Nucleus accumbens (tissue), 56 donors: ENCODE data around the gene OTC.
A peak's percentile ranks its signal among the peaks of the same experiment; 100 is the strongest.

ENCODE experiments used
- DNase-seq, 56 donors: peaks; one replicate each; lab custom pipeline; 2025; lab: John Stamatoyannopoulos, UW

Gene OTC

GRCh38 chrX:38352362-38352761 lies at the start of gene OTC:
OTC (plus strand) TSS chrX:38352604; CDS start chrX:38352697, 93 bp downstream.
- no peak for DNase-seq

DNA sequence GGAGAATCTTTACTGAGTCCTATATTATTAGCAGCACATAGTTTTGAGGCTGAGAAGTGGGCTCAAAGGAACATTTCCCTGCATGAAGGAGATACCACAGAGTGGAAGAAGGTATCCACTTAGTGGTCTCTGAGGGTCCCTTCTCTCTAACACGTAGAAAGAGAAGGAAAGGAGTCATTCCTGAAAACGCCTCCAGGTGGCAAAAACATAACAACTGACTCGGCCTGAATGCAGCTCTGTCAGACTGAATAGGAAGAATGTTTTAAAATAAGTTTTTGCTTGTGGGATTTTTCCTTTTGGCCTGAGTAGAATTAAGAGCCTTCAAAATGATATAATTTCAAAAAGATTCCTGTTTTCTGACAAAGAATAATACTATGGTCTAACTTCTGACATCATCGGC lies 48.4 kb upstream of the OTC start:
- DNase-seq = no peak

- no peak for DNase-seq
Measured at GRCh38 chrX:38305971-38306370, 46.4 kb upstream of the OTC start.

GRCh38 chrX:38311743-38312142 lies 40.7 kb upstream of the OTC start:
- no peak for DNase-seq

DNA sequence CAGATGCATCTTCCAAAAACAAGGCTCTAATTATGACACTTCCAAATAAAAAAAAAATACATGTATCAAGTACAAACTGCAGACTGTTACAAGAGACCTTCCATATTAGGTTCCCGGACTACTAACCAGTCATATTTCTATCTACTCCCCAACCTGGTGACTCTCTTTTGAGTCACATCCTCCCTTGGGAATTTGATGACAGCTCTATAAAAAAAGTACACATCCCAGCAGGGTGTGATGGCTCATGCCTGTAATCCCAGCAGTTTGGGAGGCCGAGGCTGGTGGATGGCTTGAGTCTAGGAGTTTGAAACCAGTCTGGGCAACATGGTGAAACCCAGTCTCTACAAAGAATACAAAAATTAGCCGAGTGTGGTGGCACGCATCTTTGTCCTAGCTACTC lies 40.0 kb upstream of the OTC start:
- no peak for DNase-seq

DNA sequence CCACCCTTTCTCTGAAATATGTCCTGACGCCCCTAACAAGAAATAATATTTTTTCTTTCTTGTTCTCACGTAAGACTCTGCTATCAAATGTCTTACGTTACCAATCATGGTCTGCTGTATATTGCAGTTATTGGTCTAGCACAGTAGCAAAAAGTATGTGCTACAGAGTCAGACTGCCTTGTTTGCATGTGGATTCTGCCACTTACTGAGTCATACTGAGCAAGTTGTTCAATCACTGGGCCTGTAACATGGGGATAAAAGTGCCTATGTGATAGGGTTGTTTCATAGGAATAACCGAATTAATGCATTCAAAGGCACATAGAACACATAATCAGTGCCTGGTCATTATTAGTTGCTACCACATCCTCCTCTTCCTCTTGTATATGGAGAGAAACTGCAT lies 39.2 kb upstream of the OTC start:
- DNase-seq = no peak

DNA sequence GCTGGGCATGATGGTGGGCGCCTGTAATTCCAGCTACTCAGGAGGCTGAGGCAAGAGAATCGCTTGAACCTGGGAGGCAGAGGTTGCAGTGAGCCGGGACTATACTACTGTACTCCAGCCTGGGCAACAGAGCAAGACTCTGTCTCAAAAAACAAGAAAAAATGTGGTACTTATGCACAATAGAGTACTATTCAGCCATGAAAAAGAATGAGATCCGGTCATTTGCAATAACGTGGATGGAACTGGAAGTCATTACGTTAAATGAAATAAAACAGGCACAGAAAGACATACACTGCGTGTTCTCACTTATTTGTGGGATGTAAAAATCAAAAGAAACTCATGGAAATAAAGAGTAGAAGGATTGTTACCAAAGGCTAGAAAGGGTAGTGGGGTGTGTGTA lies 37.2 kb upstream of the OTC start:
- no peak for DNase-seq

DNA sequence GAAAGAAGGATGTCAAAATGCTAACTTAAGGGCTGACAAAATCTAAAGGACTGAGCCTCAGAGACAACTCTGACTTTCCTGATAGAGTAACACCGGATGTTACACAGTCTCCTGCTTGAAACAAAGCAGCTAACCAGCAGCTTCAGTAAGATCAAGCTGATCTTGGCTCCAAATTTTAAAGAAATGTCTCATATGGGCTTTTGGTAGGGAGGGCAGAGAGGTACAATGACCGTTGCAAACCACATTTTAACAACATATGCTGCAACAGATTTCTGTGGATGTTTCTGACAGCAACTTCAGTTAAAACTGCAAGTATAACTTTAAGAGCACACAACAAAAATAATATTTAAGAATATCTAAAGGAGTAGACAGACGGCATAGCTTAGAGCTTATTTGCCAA lies 34.2 kb upstream of the OTC start:
- no peak for DNase-seq

DNA sequence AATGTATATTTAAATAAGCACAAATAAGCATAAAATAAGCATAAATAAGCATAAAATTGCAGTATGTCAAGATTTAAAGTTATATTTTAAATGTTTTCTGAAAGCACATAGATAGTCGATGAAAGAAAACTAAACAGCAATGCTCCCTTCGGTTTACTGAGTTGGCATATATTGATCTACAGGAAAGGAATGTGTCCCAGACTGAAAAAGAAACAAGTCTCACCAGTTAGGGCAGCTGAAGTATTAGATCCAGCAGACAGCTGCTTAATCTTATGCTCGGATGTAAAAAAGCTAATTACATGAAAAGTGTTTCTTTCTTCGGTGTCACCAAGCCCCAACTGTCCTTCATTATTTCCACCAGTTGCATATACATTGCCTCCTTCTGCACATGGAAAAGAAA lies 33.8 kb upstream of the OTC start:
- no peak for DNase-seq

GRCh38 chrX:38320819-38321218 lies 31.6 kb upstream of the OTC start:
- DNase-seq = no peak

GRCh38 chrX:38326086-38326485 lies 26.3 kb upstream of the OTC start:
- DNase-seq = no peak

DNA sequence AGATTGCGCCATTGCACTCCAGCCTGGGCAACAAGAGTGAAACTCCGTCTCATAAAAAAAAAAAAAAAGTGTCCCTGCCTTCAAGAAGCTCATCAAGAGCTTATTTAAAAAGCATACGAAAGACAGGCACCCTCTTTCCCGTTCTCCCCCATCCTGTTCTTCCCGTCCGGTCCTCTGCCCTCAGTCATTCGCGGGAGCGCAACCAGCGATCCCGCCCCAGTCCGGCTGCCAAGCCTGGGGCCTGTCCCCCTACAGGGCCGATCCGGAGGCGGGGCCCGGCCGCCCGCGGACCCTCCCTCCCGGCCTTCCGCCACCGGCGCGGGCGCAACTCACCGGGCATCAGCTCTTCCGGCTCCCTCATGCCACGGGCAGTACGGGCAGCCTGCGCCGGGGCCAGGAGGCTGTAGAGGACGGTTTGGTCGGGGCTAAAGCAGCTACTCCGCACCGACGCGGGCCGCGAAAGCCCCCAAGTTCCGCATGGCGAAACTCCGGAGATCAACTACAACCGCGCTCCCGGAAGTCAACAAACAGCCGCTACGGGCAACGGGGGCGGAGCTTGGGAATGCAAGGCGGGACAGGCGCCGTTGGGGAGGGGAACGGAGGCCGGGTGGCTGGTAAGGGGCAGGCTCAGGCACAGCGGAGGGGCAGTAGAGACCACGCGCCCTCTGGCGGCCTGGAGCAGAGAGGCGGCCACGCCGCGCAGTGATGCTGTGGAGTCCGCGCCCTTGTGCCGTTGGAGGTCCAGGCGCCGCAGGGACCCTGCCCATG lies 25.2 kb upstream of the OTC start, which contains the start of gene RPGR:
Gene RPGR, minus strand, starts transcription at position 503 of the 768 bp plus-strand sequence. Its CDS starts 142 bp downstream, at position 361.
- peak; percentile 2 to 94 (median 82) for DNase-seq

DNA sequence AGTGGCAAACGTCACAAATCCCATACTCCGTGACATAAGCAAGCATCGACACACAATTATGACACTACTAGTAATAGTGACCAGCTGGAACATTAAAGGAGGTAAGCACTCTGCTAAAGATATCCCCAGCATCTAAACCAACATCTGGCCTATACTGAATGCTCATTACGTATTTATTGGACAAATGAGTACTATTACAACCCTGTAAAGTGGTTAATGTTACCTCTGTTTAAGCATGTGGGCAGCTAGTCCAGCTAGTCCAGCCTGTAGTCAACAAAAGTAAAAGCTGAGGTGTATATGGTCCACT lies 24.7 kb upstream of the OTC start:
- DNase-seq = no peak

GRCh38 chrX:38332505-38332904 lies 19.9 kb upstream of the OTC start:
- no peak for DNase-seq

DNA sequence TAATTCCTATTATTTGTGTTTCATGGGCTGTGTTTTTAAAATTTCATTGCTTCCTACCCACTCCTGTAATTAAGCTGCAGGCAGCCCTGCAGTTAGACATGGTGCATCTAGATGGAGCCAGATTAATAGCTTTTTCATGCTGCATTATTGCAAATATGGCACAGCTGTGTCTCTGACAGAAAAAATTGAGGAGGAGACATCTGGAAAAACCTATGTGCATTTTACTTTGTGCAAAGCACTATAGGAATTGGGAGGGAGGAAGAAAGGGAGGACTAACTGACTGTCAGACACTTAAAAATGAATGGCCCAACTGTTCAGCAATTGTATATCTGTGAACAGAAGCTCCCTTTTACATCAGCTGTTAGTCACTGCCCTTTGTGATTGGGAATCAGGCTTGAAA lies 17.0 kb upstream of the OTC start:
- peak in 6 of 56 donors; percentile 0 to 5 (median 0) for DNase-seq

DNA sequence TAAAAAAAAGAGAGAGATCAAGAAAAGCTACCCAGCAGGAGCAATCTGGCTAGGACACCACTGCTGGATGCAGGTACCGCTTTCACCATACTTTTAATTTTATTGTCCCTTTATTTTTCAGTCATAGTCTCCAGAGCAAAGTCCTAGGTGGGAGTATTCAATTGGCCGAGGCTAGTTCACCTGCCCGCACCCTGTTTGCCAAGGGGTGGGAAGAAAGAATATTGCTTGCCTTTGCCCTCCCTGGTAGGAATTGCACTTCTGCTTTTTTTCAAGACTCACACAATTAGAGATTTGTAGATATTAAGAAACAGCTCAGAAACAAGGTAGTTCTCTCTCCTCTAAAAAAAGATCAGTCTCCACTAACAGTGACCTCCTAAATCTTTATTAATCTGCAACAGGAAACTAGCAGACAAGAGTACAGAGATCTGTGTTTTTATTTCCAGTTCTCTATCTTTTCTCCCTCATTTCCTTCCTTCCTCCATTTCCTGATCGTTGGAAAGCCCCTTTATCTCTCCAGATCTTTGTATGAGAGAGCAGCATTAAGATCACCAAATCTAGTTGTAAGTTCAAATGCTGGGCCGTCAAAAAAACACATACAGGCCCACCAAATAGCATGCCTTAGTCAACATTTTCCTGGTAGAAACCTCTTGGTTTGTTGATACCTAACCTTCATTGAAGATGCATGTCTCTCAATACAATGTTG lies 15.7 kb upstream of the OTC start:
- no peak for DNase-seq

DNA sequence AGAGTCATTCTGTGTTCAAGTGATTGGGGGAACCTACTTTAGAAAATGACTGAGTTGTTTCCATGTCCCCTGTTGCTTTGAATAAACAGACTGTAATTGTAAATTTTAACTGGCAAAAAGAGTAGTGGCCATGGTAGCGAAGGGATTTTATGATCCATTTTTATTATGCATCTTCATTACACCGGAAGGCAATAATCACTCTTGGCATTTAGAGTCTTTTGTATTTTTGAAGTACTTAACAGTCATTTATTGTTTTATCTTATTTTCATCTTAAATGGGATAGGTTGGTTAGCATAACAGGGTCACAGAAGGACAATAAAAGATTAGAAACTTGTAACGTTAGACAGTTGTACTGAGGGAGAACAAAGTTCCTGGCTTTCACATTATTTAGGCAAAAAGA lies 11.0 kb upstream of the OTC start:
- DNase-seq = no peak

- DNase-seq = no peak
Measured at GRCh38 chrX:38342853-38343778, 9.3 kb upstream of the OTC start.

DNA sequence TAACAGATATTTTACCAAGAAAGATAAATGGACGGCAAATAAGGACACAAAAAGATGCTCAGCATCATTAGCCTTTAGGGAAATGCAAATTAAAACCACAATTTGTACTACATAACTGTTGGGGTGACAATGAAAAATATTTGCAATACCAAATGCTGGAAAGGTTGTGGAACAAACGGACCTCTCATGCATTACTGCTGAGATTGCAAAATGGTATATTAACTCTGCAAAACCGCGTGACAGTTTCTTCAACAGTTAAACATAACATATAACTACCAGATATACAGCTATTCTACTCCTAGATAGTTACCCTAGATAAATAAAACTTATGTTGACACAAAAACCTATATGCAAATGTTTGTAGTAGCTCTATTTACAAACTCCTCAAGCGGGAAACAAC lies 6.3 kb upstream of the OTC start:
- DNase-seq = no peak

DNA sequence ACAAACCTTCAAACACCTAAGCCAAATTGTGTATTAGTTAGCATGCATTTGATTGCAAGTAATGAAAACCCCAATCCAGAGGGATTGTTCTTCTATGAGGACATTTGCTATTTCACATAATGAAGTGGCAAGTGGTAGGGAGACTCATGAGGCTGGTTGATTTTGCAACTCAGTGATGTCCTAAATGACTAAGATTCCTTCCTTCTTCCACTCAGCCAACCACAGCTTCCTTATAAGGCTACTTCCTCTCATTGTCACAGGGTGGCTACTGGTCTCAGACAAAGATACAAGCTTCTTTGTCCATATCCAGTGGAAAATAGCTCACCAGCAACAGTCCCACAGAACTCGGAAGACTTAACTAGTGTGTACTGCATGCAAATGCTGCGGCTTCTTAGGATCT lies 5.3 kb upstream of the OTC start:
- peak in 1 of 56 donors; percentile 6 for DNase-seq

- DNase-seq = no peak
Measured at GRCh38 chrX:38351346-38351745, 1.1 kb upstream of the OTC start.
